A673 (cell line): ENCODE data around the gene LITAFD.

Experiments used
- CTCF ChIP-seq: fragments of 300-800, 200-600 bp; sonication (generic); conservative IDR thresholded peaks from 2 replicates; pipeline ENCODE4 v1.5.1; 2017; ENCODE audit warnings: low read depth, mild to moderate bottlenecking, antibody characterized with exemption, low read length, moderate library complexity, mixed read lengths
- EZH2 ChIP-seq: fragments of 200-600 bp; sonication (generic); IDR thresholded peaks from 2 replicates; pipeline ENCODE4 v1.6.1; 2017; ENCODE audit warnings: borderline replicate concordance, low read depth, mild to moderate bottlenecking, mixed read lengths, antibody characterized with exemption, low read length; ENCODE audit not compliant: poor library complexity, severe bottlenecking

- TF ChIP-seq EZH2, result no peak
- no peak for TF ChIP-seq CTCF
Observed at GRCh38 chr16:8855972-8856371, 26.2 kb upstream of the LITAFD start.
